Peyer's patch (tissue), 4 donors: ENCODE measurements around the gene HAP1.

Source experiments
- POLR2A ChIP-seq, 2 donors: fragments of 450-650 bp; IDR thresholded peaks; one replicate each; pipeline ENCODE4 v1.5.1; 2017; ENCODE audit warnings: antibody characterized with exemption in 2 of 2, mild to moderate bottlenecking in 2 of 2, moderate library complexity in 2 of 2
- TF ChIP-seq, protein P1 (sequence below), 6 experiments: fragments of 450-650 bp in 4 of 6; fragments of 200-600 bp in 2 of 6; sonication (generic) in 1 of 6; IDR thresholded peaks; one replicate each; pipeline ENCODE4 v1.5.1; 2017 to 2019; ENCODE audit warnings: antibody characterized with exemption in 6 of 6, mild to moderate bottlenecking in 3 of 6, moderate library complexity in 1 of 6

DNA sequence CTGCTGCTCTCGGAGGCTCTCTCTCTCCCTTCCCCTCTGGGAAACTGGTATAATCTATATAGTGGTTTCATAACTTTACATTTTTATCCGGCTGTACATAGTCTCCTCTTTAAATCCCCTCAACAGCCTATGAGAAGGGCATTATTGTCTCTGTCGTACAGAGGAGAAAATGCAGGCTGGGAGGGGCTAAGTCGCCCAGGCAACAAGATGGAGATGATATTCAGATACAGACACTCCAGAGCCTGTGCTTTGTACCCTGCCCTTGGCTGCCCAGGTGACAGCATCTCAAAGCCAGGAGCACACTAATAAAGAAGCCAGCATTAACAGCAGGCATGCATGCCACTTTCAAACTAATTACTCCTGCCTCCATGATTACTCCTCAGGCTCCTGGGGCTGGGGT, 50.4 kb downstream of the HAP1 start:
- TF ChIP-seq, protein P1, sequence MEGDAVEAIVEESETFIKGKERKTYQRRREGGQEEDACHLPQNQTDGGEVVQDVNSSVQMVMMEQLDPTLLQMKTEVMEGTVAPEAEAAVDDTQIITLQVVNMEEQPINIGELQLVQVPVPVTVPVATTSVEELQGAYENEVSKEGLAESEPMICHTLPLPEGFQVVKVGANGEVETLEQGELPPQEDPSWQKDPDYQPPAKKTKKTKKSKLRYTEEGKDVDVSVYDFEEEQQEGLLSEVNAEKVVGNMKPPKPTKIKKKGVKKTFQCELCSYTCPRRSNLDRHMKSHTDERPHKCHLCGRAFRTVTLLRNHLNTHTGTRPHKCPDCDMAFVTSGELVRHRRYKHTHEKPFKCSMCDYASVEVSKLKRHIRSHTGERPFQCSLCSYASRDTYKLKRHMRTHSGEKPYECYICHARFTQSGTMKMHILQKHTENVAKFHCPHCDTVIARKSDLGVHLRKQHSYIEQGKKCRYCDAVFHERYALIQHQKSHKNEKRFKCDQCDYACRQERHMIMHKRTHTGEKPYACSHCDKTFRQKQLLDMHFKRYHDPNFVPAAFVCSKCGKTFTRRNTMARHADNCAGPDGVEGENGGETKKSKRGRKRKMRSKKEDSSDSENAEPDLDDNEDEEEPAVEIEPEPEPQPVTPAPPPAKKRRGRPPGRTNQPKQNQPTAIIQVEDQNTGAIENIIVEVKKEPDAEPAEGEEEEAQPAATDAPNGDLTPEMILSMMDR (IDR thresholded peaks at IDR 0.05), result no peak
- TF ChIP-seq POLR2A (IDR thresholded peaks at IDR 0.05), result no peak
